SK-MEL-5 (cell line): ENCODE results near the gene RER1. TPM values are rescaled to one million over a fixed set of nuclear protein-coding genes. Genes with fewer than 3 reads are reported as not detected.

Source experiments
- DNase-seq: peaks from one replicate; pipeline ENCODE4 v3.0.0-alpha.2; 2016; ENCODE audit warnings: low read depth, low spot score
- in situ Hi-C: cut with HindIII; loops from 2 replicates; pipeline ENCODE4 v1.10.0; 2016; ENCODE audit warnings: low sequenced_read_pairs, high pct_unique_total_duplicates, low pct_unique_long_range_greater_than_20kb
- total RNA-seq: library from RNA; depleted of rRNA; stranded (reverse); fragments of >200 nt; shearing (Covaris generic); gene quantifications from 2 replicates; pipeline ENCODE4 v1.2.3, GENCODE V29; 2014

The RER1 gene
- total RNA-seq, 1 experiment from 2014 or later: 178 TPM

DNA sequence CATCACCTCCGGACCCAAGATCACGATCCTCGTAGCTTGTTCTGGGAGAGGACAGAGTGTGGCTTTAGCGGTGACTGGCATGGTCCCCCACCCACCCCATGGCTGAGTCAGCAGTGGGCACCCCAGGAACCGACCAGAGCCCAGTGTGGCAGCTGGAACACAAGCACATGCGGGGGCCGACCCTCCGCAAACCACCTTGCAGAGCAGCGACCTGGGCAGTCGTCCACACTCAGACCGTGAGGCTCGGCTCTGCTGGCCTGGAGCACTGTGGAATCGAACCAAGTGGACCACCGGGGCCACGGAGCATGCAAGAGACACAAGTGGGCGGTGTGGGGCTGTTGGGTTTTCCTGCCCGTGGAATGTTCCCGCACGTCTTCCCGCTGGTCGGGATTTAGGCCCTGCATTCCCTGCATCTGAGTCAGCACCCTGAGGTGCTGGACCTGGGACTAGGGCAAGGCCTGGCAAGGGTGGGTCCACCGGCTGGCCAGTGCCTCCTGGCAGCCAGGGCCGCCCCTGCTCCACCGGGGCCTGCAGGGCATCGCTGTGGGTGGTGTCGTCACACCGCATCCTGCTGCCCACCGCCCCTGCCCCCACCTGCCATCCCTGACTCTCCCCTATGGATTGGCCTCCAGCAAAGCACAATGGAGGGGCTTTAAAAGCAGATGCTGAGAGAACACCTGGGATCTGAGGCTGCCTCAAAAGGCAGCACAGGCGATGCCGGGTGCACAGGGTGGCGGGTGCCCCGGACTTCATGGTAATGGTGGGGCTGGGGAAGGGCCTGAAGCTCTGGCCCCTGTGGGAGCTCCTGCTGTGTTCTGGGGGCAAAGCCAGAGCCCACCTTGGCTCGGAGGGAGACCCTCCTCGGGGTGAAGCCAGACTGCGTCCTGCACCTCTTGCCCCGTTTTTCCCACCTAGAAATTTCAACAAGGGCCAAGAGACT is 18.8 kb upstream of the RER1 start:
- DNase-seq: no peak
- in situ Hi-C loops: no loop called here

DNA sequence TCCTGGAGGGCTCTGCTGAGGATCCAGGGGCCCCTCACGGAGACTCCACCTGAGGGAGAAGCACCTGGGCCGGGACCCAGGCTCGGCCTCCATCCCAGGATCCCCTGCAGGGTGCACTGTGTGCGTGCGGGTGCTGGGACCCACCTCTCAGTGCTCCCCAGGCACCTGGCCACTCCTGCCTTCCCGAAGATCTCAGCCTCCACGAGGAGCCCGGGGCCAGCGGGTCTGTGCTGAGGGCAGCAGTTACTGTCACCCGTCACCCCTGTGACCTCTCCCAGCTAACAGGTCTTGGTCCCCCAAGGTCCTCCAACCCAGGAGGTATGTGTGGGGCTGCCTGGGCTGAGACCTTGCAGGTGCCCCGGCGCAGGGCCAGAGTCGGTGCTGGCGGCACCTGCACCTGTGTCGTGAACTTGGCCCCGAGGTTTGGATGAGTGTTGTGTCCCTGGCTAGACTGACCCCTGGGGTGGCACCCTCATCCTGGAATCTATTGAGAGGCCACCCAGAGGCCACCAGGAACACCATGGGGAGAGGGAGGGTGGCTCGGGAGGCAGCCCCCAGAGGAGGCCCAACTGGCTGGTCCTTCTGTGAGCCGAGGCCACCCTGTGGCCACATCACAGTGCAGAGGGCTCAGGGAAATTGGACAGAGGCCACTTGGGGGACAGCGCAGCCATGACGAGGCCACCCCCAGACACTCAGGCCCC is 17.9 kb upstream of the RER1 start:
- in situ Hi-C loops: no loop called here
- DNase-seq: no peak

DNA sequence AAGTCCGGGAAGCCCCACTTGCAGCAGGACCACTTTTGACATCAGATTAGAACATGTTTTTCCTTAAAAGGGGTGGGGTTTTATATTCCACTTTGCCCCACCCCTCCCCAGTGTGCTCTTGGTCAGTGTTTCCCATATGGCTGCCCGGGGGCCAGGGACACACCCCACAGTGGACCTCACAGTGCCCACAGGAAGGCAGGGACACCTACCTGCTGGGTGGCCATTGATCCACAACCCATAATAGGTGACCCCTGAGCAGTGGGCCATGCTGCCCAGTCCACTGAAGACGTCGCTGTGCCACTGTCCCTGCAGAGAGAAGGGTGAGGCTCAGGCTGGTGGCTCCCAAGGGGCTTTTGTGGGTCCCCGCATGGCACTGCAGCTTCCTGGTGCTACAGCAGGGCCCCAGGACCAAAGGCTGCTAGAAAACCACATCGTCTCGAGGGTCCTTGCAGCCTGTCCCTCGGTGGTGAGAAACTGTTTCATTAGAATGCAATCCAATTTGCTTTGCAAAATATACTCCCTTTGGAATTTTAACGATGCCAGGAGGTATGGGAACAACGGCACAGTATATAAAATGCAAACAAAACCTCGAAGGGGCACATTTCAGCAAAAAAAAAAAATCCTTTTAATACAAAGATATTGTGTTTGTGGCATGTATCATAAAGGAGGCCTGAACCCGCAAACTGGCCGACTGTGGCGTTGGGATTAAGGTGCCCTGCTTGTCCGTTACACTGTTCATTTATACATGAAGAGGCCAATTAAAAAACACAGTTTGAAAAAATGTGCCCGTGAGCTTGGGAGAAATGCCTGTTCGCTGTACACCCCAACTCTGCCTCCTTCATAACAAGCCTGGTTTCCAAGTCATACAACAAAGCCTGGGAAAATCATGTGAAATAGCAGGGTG is 17.1 kb upstream of the RER1 start:
- in situ Hi-C loops: no loop called here
- no peak for DNase-seq

DNA sequence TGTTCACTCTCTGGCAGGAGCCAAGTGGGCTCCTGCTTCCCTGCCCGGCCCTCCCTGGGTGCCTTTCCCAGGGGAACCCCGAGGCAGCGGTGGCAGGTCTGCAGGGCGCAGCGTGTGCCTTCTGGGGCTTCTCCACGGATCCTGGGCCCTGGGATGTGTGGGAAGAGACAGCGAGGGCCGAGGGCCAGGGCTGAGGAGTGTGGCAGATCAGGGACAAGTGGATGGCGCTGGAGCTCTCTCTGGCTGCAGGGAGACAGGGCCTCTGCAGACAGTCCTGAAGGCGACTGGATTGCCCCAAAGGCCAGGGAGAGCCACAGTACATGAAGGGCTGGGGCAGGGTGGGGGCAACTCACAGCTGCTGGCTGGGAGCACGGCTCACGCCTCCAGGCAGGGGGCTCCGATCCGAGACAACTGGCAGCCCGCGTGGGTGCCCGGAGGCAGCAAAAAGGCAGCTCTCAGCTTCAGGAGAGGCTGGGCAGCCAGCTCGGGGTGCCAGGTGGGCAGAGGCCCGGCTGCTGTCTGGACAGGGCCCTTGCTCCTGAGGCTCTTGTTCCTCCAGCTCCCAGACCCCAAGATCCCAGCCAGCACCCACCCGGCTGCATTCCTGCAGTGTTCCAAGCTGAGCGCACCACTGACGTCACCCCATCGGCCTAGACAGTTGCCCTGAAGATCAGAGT is 16.3 kb upstream of the RER1 start:
- in situ Hi-C loops: no loop called here
- DNase-seq: no peak

DNA sequence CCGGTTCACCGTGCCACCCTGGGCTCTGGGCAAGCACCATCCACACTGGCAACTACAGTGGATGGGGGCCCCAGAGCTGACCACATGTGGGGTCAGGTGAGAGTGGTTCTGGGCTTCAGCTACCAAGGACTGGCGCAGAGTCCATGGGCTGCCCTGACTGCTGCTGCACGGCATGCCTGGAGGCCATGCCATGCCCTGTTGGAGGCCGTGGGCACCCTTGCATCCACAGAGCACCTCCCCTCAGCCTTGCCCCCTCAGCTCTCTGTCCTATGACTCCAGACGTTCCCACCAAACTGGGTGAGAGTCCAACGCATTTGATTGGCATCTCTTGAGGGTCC is 15.7 kb upstream of the RER1 start:
- DNase-seq: no peak
- in situ Hi-C loops: no loop called here

DNA sequence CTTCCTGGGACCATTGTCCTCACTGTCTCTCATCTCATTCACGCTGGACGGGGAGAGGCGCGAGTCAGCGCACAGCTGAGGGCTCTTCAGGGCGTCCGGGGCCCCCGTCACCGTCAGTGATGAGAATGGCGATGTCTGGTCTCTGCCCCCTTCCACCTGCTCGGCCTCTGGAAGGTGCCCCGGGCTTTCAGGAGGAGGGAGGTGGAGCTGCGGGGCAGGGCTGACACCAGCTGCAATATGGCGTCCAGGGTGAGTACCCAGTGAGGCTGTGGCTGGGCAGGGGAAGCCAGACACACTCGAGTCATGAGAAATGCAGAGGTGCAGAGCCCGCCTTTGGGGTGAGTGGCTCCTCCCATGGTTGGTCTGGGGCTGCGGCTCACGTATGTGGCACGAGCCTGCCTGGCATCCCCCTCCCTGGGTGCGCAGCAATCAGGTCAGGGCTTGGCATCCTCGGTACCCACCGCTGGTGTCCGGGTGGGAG is 15.3 kb upstream of the RER1 start:
- DNase-seq: no peak
- in situ Hi-C loops: no loop called here

DNA sequence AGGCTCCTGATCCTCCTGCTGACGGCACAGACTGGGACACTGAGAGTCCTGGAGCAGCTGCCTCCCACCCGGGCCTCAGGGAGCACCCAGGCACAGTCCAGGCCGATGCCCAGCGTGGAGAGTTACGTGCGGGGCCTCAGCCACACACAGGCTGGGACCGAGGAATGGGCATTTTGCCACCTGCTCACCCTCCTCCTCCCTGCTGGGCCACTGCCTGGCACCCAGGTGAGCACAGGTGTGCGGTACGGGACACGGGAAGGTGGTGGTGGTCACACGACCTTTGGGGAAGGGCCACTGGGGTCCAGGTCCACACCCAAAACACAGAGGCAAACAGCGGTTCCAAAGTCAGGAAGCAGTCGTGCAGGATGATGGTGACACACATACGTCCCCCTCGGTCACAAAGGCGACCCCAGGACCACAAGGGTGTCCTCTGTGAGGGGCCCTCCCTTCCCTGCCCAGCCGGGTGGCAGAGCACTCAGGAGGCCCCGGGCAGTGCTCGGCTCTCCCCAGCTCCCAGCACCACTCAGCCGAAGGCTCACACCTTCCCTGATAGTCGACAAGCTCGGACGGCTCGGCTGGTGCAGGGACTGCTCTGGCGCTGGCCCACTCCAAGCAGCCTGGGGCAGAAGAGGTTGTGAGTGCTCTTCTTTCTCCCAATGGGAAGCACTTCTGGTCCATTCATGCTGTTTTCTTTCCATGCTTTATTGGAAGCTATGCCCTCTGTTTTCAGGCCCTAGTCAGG is 14.5 kb upstream of the RER1 start:
- no peak for DNase-seq
- in situ Hi-C loops: no loop called here

DNA sequence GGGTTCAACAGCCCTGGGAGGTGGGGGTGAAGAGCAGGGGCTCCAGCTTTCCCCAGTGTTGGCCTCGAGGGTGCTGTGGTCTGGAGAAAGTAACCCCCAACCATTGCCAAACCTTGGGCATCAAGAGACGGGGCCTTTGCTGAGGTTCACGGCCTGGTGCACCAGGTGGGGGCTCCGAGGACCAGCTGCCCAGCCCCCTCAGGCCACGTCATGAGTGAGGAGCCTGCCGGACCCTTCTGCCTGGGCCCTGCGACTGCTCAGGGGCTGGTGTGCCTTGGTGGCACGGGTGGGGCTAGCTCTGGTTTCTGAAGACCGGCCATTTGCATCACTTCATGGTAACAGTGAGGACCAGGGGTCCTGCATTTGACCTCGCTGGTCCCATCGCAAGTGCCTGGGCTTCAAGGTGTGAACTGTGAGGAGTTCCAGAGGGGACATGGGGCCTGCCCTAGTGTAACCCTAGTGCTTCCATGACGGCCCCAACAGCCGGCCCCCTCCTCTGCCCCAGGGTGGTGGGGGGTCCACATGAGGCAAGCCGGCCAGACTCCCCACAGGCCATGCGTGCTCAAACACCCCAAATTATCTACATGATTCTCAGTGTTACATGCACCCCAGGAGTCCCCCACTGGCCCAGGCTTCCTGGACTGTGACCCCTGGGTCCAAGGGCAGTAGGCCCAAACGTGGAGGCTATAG is 13.7 kb upstream of the RER1 start:
- DNase-seq: no peak
- in situ Hi-C loops: no loop called here

DNA sequence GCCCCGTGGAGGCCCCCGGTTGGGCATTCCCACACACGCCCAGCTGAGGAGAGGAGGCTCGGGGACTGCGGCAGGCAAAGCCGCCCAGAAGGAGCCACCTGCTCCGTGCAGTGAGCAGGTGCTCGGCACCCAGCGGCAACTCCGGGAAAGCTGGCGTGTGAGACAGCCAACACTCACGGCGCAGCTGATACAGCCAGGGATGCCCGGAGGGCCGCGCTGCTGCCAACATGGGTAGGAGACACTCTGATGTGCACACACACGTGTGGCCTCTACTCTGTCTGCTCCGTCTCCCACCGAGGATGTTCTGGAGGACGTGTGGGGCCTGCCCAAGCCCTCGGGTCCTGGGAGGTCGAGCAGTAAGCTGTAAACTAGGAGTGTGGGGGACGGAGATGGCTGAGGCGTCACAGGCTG is 13.2 kb upstream of the RER1 start:
- in situ Hi-C loops: no loop called here
- no peak for DNase-seq

DNA sequence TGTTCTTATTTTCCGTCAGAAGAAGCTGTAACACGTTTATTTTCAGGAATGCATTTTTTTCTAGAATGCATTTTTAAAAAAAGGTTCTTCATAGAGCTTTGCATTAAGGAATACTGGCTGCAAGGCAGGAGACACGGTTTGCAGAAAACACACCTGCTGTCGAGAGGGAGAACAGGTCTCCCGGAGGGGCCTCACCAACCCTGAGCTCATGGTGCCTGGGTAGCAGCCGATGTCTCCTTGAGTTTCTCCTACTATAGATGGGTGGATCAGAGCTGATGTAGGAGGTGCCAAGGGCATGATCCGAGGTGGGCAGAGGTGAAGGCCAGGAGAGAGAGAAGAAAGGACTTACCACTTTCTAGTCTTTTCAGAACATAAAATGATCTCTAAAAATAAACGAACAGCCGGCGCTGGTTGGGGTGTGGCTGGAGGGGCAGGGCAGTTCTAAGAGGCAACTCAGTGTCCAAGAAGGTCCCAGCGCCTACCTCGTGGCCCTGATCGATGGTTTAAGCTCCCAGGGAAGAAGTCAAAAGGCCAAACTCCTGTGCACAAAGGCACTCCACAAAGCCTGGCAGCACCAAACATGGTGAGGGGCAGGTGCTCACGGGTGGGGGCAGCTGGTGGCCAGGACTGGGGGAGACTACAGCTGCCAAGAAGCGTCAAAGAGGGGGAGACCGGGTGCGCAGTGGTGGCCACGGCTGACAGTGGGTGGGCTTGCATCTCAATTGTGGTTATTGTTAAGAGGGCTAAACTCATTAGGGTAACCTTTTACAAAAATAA is 12.5 kb upstream of the RER1 start:
- in situ Hi-C loops: no loop called here
- DNase-seq: no peak

DNA sequence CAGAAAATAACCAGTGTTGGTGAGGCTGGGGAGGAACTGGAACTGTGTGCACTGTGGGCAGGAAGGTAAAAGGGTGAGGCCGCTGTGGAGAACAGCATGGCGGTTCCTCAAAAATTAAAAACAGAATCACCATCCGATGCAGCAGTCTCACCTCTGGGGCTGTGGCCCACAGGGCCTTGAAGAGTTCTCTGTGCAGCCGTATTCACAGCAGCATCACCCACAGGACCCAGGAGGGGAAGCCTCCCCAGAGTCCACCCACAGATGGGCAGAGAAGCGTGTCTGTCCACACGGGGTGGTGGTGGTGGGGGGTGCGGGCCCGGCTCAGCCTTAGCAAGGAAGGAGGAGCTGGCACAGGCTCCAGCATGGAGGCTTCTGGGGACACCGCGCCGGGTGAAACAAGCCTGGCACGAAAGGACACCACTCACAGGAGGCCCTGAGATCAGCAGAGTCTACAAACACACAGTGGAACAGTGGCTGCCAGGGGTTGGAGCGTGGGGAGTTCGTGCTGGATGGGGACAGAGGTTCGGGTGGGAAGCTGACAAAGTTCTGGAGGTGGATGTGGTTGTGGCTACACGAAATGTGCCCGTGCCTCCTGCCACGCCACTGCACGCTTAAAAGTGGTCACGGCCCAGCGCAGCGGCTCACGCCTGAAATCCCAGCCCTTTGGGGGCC is 11.8 kb upstream of the RER1 start:
- in situ Hi-C loops: no loop called here
- no peak for DNase-seq

DNA sequence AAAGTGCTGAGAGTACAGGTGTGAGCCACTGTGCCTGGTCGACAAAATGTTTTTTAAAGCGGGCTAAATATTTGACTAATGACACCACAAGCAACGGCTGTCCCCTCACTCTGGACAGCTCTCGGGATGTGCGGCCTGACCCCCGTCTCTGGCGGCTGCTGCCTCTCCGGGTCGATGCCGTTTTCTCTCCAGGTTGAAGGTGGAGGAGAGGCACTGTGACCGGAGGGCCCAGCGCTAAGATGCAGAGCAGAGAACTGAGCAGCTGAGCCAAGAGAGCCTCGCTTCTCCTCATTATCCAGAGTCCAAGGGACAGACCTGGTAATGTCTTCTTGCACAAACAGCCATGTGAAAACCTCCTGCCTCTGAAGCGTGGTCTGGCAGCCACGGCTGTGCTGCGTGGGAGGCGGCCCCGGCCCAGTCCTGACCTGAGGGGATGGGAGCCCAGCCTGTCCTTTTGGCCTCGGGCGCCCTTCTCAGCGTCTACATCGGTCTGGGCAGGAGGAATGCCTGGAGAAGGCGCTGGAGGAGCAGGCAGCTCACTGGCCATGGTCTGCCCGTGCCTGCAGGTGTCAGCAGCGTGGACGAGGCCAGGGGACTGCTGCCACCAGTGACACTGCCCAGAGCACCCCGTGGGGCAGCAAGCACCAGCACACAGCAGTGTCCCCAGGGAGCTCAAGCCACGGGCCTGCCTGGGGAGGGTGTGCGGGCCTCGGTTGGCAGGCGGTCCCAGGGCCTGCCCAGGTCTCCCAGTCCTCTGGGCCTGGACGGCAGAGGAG is 10.6 kb upstream of the RER1 start:
- in situ Hi-C loops: no loop called here
- DNase-seq: no peak

DNA sequence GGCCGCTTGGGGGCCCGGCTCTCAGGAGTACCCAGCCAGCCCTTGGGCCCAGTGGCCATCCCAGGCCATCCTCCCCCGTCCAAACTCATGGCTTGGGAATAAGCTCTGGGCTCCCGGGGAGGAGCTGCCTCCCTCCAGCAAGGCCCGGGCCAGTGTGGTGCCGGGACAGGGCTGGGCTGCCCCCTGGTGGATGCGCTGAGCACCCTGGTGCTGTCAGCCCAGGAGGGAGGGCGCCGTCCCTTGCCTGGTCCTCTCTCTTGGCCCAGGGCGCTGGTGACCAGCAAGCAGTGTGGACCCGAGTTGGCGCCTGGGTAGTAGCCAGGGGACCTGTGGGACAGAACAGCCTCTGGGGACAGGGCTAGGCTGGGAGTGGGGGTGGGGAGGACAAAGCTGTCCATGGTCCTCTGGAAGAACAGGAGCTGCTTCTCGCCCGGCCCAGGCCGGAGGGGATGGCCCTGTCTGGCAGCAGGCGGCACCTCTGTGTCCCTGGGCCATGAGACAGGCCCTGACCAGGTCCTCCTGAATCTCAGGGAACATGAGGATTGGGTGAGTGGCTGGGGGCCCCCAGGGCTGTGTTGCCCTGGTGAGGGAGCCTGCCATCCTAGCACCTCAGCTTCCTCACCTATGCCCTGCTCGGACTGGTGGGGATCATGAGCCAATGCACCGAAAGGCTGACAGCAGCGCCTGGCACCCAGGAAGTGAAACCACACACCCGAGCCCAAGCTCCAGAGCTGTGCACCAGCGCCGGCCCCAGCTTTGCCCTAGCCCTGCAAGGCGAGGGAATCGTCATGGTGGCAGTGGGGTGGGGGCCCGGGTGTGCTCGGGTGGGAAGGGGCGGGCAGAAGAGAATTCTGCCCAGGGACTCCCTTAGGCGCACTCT is 9.7 kb upstream of the RER1 start:
- in situ Hi-C loops: no loop called here
- peak; percentile 75 for DNase-seq
